GM12874 (cell line): ENCODE measurements around the gene PDSS2.

Experiments
- TF ChIP-seq, protein P1 (sequence below): IDR thresholded peaks from 2 replicates; pipeline ENCODE4 v1.5.1; 2011; ENCODE audit warnings: low read depth, mild to moderate bottlenecking, control low read depth, low read length, moderate library complexity; ENCODE audit not compliant: insufficient read depth

PDSS2 gene

DNA sequence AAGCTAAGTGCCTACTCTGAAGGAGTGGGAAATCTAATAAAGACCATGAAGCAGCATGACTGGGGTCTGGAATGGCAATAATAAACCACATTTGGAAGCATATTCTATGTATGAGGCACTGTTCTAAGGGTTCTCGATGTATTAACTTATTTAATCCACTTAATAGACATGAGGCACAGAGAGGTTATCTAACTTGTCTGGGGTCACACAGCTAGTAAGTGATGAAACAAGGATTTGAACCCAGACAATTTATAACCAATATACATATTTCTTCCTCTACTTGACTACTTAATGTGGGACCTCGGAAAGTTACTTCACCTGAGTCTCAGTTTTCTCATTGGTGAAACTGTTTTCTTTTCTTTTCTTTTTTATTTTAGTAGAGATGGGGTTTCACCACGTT, 131.3 kb downstream of the PDSS2 start:
- TF ChIP-seq, protein P1, sequence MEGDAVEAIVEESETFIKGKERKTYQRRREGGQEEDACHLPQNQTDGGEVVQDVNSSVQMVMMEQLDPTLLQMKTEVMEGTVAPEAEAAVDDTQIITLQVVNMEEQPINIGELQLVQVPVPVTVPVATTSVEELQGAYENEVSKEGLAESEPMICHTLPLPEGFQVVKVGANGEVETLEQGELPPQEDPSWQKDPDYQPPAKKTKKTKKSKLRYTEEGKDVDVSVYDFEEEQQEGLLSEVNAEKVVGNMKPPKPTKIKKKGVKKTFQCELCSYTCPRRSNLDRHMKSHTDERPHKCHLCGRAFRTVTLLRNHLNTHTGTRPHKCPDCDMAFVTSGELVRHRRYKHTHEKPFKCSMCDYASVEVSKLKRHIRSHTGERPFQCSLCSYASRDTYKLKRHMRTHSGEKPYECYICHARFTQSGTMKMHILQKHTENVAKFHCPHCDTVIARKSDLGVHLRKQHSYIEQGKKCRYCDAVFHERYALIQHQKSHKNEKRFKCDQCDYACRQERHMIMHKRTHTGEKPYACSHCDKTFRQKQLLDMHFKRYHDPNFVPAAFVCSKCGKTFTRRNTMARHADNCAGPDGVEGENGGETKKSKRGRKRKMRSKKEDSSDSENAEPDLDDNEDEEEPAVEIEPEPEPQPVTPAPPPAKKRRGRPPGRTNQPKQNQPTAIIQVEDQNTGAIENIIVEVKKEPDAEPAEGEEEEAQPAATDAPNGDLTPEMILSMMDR = no peak

DNA sequence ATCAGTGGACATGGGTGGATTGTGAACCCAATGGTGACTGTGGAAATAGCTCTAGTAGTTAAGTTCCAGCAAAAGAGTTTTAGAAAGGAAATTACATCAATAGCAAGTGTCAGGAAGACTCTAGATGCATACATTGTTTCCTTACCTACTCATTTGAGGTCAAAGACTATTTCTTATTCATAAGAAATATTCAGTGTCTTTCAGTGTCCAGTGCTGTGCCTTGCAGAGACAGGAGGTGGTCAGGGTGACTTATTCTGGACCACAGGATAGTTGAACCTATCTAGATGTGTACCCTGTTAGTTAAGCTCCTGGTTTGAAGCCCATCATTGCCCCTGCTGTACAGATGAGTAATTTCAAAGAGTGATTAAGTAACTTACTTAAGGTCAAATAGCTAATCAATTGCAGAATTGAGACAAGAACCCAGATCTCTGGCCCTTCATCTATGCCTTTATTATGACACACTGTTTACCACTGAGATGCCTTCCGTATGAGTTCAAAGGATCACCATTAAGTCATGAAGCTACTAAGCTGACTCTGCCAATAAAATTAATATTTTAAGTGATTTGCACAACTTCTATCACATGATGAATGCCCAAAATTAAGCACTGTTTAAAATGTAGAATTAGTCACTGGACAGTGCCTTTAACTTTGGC, 136.1 kb downstream of the PDSS2 start:
- TF ChIP-seq, protein P1 = no peak

DNA sequence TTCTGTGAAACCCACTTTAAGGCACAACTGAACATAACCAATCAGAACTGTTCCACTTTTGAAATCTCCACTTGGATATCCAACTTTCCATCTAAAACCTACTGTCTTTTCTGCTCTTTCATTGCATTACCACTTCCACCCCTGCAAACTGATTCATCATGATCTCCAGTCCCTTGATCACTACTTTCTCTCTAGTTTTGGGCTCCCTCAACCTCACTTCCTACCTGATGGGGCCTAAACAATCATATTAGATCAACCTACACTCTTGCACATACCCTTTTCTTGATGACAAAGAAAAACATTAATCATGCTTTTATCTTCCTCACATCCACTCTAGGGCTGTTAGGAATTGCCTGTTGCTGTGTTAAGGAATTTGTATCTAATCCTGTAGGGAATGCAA, 137.6 kb downstream of the PDSS2 start:
- TF ChIP-seq, protein P1 = no peak

DNA sequence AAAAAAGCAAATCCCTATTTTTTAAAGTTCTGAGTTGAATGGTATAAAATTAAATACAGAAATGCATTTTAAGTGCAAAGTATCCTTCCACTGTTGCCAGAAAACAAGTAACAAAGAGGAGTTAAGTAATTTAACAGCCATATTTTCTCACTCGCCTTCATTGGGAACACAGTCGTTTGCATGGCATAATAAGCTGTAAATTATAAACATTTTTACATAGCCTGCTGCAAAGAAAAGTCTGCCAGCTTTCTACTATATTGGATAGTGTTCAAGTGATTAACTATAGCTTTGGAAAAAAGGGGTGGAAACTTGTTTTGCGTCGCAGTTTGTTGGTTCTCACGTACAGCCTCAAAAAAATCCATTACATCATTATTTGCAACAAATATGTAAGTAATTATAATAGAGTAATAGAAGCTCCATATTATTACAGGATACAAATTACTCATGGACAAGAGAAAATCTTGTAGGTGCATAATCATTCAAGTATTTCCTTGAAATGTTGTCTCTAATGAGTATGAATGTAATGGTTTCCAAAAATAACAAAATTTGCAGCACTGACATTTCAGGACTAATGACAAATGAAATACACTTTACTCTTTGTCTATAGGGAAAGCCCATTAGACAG, 139.3 kb downstream of the PDSS2 start:
- TF ChIP-seq, protein P1 = no peak

DNA sequence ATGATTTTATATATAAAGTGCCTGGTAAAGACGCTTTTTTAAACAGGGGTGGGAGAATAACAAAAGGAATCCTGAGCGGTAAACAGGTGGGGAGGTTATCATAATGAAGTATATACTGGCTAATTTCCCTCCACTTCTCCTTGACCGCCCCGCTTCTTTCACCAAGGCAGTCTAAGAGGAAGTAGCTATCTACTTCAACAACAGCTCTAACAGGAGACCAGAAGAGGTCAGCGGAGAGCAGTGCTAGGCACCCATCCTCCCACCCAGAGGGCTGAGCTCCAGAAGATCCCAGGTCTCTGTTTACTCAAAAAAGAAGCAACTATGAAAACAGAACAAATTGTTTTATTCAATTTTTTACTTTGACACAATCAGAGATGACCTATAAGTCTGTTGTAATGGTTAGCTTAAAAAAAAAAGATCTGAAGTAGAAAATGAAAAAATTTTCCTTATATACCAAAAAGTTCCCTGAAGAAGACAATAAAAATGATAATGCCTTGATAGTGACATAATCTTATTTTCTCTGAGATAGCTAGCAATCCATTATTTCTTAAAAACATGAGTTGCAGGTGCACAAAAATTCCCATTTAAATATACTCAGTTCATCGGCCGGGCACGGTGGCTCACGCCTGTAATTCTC, 141.1 kb downstream of the PDSS2 start:
- TF ChIP-seq, protein P1 = peak; percentile 72

DNA sequence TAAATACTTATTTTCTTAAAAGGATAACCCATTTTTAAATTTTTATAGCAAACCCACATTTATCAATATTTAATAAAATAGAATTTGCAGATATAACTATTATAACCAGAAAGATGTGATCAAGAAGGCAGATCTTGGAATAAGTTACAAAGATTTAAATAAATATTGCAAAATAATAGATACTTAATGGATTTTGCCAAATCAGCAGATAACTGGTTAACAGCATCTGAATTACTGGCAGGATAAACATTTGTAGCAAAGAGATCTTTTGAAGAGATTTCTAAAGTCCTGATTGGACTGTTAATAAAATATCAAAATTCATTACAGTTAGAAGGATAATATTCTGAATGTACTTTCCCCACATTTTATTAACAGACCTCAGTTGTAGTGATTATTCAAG, 144.2 kb downstream of the PDSS2 start:
- TF ChIP-seq, protein P1 = no peak

DNA sequence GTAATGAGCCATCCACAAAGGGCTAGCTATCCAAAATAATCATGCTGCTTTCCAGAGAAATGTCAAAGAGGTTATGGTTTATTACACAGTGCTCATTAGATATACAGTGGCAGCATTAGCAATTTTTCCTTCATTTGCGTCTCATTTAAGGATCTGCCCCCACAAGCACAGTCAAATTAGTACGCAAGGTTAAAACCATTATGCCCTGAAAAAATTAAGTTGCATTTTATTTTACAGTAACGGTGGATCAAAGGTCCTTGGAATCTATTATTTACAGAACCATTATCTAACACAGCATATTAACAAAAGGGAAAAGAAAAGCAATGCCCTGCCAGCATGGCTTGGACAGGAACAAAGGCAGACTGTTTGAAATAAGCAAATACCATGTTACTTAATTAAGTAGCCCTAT, 144.8 kb downstream of the PDSS2 start:
- TF ChIP-seq, protein P1 = no peak
